Small intestine (tissue), 7 donors: Measurements from ENCODE around the gene NKX6-2. TPM values are rescaled to one million over a fixed set of nuclear protein-coding genes. Genes with fewer than 3 reads are reported as not detected.

Source experiments
- DNase-seq, 2 donors: peaks; one replicate each; pipeline versions ENCODE4 v3.0.0 to v3.0.0-alpha.2; 2013
- FAIRE-seq: peaks from 2 replicates; lab custom pipeline; 2012; peaks lifted over from hg19 to GRCh38; lab: Jason Lieb, UNC
- H3K27ac ChIP-seq, 3 donors: one replicate each; pipeline ENCODE4 v1.5.1; 2013; ENCODE audit warnings: low read length in 2 of 3, mild to moderate bottlenecking in 2 of 3, control low read depth in 1 of 3, inconsistent platforms in 1 of 3, low read depth in 1 of 3, moderate library complexity in 1 of 3
- H3K27me3 ChIP-seq, 3 donors: one replicate each; pipeline ENCODE4 v1.6.1; 2013; ENCODE audit warnings: low read length in 3 of 3, inconsistent platforms in 1 of 3; ENCODE audit not compliant: control insufficient read depth in 3 of 3, insufficient read depth in 3 of 3
- H3K36me3 ChIP-seq, 3 donors: one replicate each; pipeline ENCODE4 v1.6.1; 2013; ENCODE audit warnings: low read length in 3 of 3, inconsistent platforms in 1 of 3, low read depth in 1 of 3, mild to moderate bottlenecking in 1 of 3, moderate library complexity in 1 of 3; ENCODE audit not compliant: control insufficient read depth in 3 of 3, insufficient read depth in 2 of 3
- H3K4me1 ChIP-seq, 3 donors: one replicate each; pipeline ENCODE4 v1.6.1; 2013; ENCODE audit warnings: low read length in 2 of 3, inconsistent platforms in 1 of 3, low read depth in 1 of 3, mild to moderate bottlenecking in 1 of 3, moderate library complexity in 1 of 3; ENCODE audit not compliant: control insufficient read depth in 3 of 3, insufficient read depth in 2 of 3
- H3K4me3 ChIP-seq, 3 donors: one replicate each; pipeline ENCODE4 v1.5.1; 2013; ENCODE audit warnings: low read length in 3 of 3, control low read depth in 1 of 3, inconsistent platforms in 1 of 3, low read depth in 1 of 3, mild to moderate bottlenecking in 1 of 3, moderate library complexity in 1 of 3
- H3K9me3 ChIP-seq, 2 donors: one replicate each; pipeline ENCODE4 v1.6.1; 2013; ENCODE audit warnings: low read depth in 1 of 2, low read length in 1 of 2; ENCODE audit not compliant: control insufficient read depth in 2 of 2, insufficient read depth in 1 of 2
- WGBS, 3 donors: extraction: QIAGEN DNeasy Blood & Tissue Kit; methylation state at CpG; one replicate each; pipeline ENCODE4 v1.1.7; 2013; 5-methylcytosine and 5-hydroxymethylcytosine counted together
- polyA plus RNA-seq, 4 donors: library from polyadenylated mRNA; stranded (reverse) in 3 of 4; unstranded in 1 of 4; fragments of 200-250 nt in 3 of 4; fragments of 120-200 nt in 1 of 4; gene quantifications; one replicate each; pipeline versions ENCODE4 v1.2.1 to v1.2.3, GENCODE V29; 2013
- donor health status: healthy with polysubstance abuse.
- donor health status: control.
- donor health status: control.
- donor health status: Bipolar disorder and iron deficiency.
- donor health status: healthy.

The NKX6-2 gene
- polyA plus RNA-seq, 4 donors: 0.03 to 0.07 TPM; not detected in 2

GRCh38 chr10:132765435-132765834 lies 20.5 kb downstream of the NKX6-2 start:
- WGBS, 3 donors: 90 to 91% (median 90%) methylated on average over 11 of the region's 11 CpGs
- H3K27me3 ChIP-seq: no peaks in the 10 kb centered on the region
- H3K9me3 ChIP-seq: peaks cover 0 to 15% of the 10 kb centered on the region in 2 donors
- peaks cover 0 to 51% (median 0%) of the 10 kb centered on the region in 3 donors for H3K36me3 ChIP-seq
- no peak overlapping the region for H3K4me3 ChIP-seq
- H3K4me1 ChIP-seq: no peaks in the 10 kb centered on the region
- DNase-seq: no peak
- H3K27ac ChIP-seq: no peak overlapping the region
- no peak for FAIRE-seq

GRCh38 chr10:132764108-132764507 lies 21.8 kb downstream of the NKX6-2 start:
- 88 to 93% (median 91%) methylated on average over 11 of the region's 11 CpGs for WGBS, 3 donors
- Histone ChIP-seq H3K9me3 (peaks cover 0 to 11% of the 10 kb centered on the region in 2 donors), H3K36me3 (peaks cover 0 to 52% (median 0%) of the 10 kb centered on the region in 3 donors), H3K27me3 (no peaks in the 10 kb centered on the region), H3K4me3 (no peak overlapping the region), H3K4me1 (no peaks in the 10 kb centered on the region), H3K27ac (no peak overlapping the region)
- no peak for DNase-seq
- no peak for FAIRE-seq

- Histone ChIP-seq H3K4me1 (no peaks in the 10 kb centered on the region), H3K27me3 (no peaks in the 10 kb centered on the region), H3K27ac (no peak overlapping the region), H3K36me3 (peaks cover 0 to 48% (median 0%) of the 10 kb centered on the region in 3 donors), H3K9me3 (peaks cover 0 to 7% of the 10 kb centered on the region in 2 donors), H3K4me3 (no peak overlapping the region)
- DNase-seq: no peak
- WGBS, 3 donors: 88 to 89% (median 88%) methylated on average over 5 of the region's 5 CpGs
- no peak for FAIRE-seq
These were observed 22.4 kb downstream of the NKX6-2 start for GRCh38 chr10:132763545-132763944.

- Histone ChIP-seq H3K27ac (no peak overlapping the region), H3K9me3 (peaks cover 0 to 5% of the 10 kb centered on the region in 2 donors), H3K4me3 (no peak overlapping the region), H3K36me3 (peaks cover 0 to 45% (median 0%) of the 10 kb centered on the region in 3 donors), H3K27me3 (no peaks in the 10 kb centered on the region), H3K4me1 (no peaks in the 10 kb centered on the region)
- WGBS, 3 donors: 69 to 84% (median 83%) methylated on average over 6 of the region's 6 CpGs
- FAIRE-seq (no peak), DNase-seq (no peak)
These were observed 23.7 kb downstream of the NKX6-2 start for GRCh38 chr10:132762267-132762666.

- Histone ChIP-seq H3K4me3 (no peak overlapping the region), H3K27me3 (no peaks in the 10 kb centered on the region), H3K9me3 (peaks cover 0 to 10% of the 10 kb centered on the region in 2 donors), H3K27ac (no peak overlapping the region), H3K4me1 (no peaks in the 10 kb centered on the region), H3K36me3 (peaks cover 0 to 50% (median 0%) of the 10 kb centered on the region in 3 donors)
- FAIRE-seq (no peak), DNase-seq (no peak)
- WGBS, 3 donors: 92 to 94% (median 93%) methylated on average over 11 of the region's 11 CpGs
These were observed 24.4 kb downstream of the NKX6-2 start for GRCh38 chr10:132761395-132762060.

- H3K27ac ChIP-seq: no peak overlapping the region
- H3K4me1 ChIP-seq: no peaks in the 10 kb centered on the region
- H3K36me3 ChIP-seq: peaks cover 0 to 63% (median 6%) of the 10 kb centered on the region in 3 donors
- no peak for DNase-seq
- no peaks in the 10 kb centered on the region for H3K27me3 ChIP-seq
- FAIRE-seq: no peak
- H3K4me3 ChIP-seq: no peak overlapping the region
- 84 to 93% (median 92%) methylated on average over 14 of the region's 14 CpGs for WGBS, 3 donors
- peaks cover 0 to 17% of the 10 kb centered on the region in 2 donors for H3K9me3 ChIP-seq
These were observed 27.1 kb downstream of the NKX6-2 start for GRCh38 chr10:132758865-132759264.

GRCh38 chr10:132757171-132757570 lies 28.8 kb downstream of the NKX6-2 start:
- WGBS, 3 donors: 97 to 99% (median 98%) methylated on average over 27 of the region's 27 CpGs

GRCh38 chr10:132756591-132756990 lies 29.4 kb downstream of the NKX6-2 start:
- FAIRE-seq: no peak
- peaks cover 0 to 18% of the 10 kb centered on the region in 2 donors for H3K9me3 ChIP-seq
- H3K27ac ChIP-seq: no peak overlapping the region
- no peak for DNase-seq
- peaks cover 0 to 65% (median 6%) of the 10 kb centered on the region in 3 donors for H3K36me3 ChIP-seq
- H3K4me1 ChIP-seq: no peaks in the 10 kb centered on the region
- H3K4me3 ChIP-seq: no peak overlapping the region
- 96 to 98% (median 97%) methylated on average over 14 of the region's 14 CpGs for WGBS, 3 donors
- H3K27me3 ChIP-seq: no peaks in the 10 kb centered on the region

More at GRCh38 chr10:132757171-132757570, 28.8 kb downstream of the NKX6-2 start:
- no peak overlapping the region for H3K27ac ChIP-seq
- no peak for FAIRE-seq
- H3K4me1 ChIP-seq: no peaks in the 10 kb centered on the region
- no peak overlapping the region for H3K4me3 ChIP-seq
- H3K27me3 ChIP-seq: no peaks in the 10 kb centered on the region
- no peak for DNase-seq
- H3K36me3 ChIP-seq: peaks cover 0 to 67% (median 6%) of the 10 kb centered on the region in 3 donors
- peaks cover 0 to 18% of the 10 kb centered on the region in 2 donors for H3K9me3 ChIP-seq
